Measurements from ENCODE around the gene DDX59.
"Not testable (repeated sequence)": the region's sequence is repeated elsewhere in the genome, so short reads cannot be mapped to it uniquely, and the experiment has no call there.

The DDX59 gene

DNA sequence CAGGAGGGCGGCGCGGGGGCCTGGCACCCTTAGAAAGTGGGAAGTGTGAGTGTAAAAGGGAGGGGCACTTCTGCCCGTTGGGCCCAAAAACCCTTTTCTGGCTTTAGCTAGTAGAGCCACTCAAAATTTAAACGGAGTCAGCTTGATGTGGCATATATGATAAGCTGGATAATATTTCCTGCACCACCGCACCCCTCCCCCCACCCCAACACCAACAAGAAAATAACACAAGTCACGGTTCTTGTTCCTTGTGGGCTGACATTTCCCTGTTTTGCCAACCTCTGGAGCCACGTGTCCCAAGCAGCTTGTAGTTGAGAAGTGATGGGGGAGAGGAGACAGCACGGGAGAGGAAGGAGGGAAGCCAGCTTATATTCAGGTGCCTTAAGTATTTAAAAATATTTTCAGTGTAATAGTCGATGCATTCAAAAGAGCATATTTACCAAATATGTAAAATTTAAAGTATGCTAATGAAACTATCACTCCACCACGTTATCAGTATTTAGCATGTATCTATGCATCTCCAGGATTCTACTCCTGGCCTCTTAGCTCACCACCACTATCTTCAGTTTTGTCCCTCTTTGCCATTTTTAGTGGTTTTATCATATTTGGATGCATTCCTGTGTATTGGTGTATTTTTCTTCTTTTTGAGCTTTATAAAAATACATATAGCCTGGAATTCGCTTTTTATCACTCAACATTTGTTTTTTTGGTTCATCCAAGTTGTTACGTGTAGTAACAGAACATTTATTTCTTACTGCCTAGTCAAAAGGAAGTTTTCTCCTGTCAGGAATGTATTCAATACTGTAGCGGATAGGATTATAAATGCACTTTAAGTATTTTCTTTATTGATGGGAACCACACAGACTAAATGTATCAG is 773 bp upstream of the DDX59 start:
- DNase-seq: no peak

- DNase-seq: no peak
These were observed 993 bp downstream of the DDX59 start for GRCh38 chr1:200668514-200669313.

GRCh38 chr1:200666309-200666708 is 3.4 kb downstream of the DDX59 start:
- no peak for DNase-seq

- no peak for DNase-seq
These were observed 3.8 kb downstream of the DDX59 start for GRCh38 chr1:200665861-200666260.

- DNase-seq: no peak
These were observed 9.0 kb downstream of the DDX59 start for GRCh38 chr1:200660719-200661118.

DNA sequence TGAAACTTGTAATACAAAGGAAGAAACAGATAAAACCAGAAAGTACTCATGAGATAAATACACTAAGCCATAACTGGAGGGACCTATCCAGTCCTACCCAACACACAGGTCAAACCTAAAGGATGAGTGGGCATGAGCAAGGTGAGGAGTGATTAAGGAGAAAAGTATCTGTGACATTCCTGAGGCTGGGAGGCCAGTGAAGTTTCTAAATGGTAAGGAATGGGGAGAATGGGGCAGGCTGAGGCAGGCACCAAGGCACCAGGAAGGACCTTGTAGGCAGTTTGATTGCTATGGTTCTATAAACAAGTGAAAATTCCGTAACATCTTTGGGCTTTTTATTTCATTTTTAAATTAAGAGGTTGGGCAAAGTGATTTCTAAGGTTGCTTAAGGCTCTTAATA is 10.4 kb downstream of the DDX59 start:
- no peak for DNase-seq

DNA sequence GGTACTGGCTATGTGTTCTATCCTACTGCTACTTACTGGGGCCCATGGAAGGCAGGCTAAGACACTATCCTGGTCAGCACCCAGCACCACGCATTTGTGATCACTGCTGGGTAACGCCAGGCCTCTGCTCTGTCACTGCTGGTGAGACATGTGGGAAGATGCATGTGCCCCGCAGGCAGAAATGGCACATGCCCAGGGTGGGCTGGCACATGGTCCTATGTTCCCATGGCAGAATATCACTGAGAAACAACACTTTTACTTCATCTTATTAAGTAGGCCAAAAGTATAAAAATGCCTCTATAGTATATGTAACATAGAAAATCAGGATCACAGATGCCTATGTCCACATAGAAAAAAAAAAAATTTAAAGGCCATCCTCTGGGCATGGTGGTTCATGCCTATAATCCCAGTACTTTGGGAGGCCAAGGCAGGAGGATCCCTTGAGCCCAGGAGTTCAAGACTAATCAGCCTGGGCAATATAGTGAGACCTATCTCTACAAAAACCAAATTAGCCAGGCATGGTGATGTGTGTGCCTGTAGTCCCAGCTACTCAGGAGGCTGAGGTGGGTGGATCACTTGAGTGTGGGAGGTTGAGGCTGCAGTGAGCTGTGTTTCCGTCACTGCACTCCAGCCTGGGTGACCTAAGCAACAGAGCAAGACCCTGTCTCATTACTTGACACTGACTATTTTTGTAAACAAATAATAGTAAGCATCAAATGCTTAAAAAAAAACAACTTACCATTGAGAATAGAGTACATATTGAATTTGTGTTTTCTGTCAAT is 11.5 kb downstream of the DDX59 start:
- DNase-seq: no peak

DNA sequence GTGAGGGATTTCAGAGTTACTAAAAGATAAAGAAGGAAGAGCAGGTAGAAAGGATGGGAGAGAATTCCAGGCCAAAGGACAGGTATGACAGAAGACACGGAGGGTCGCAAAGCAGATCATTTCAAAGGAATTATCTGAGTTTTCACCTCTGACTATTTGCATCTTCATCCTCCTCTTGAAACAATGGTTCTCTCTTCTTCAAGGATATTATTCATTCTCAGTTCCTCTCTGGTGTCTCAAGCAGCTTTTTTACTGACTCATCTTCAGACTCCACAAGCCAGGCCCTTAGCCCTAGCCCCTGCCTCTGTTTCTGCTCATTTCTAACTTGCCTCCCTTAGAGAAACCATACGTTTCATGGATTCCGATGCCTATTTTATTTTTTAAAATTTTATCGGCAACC is 15.0 kb downstream of the DDX59 start:
- DNase-seq: no peak

- no peak for DNase-seq
These were observed 16.7 kb downstream of the DDX59 start for GRCh38 chr1:200653022-200653462.

DNA sequence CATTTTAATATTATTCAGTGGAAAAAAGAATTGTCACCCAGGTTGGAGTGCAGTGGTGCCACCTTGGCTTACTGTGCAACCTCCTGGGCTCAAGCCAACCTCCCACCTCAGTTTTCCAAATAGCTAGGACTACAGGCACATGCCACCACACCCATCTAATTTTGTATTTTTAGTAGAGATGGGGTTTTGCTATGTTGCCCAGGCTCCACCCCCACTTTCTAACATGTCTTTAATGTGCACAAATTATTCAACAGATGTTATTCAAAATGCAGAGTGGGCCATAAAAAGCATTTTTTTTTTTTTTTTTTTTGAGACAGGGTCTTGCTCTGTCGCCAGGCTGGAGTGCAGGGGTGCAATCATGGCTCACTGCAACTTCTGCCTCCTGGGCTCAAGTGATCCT is 17.3 kb downstream of the DDX59 start:
- no peak for DNase-seq

- no peak for DNase-seq
These were observed 23.2 kb downstream of the DDX59 start for GRCh38 chr1:200646515-200646914.

DNA sequence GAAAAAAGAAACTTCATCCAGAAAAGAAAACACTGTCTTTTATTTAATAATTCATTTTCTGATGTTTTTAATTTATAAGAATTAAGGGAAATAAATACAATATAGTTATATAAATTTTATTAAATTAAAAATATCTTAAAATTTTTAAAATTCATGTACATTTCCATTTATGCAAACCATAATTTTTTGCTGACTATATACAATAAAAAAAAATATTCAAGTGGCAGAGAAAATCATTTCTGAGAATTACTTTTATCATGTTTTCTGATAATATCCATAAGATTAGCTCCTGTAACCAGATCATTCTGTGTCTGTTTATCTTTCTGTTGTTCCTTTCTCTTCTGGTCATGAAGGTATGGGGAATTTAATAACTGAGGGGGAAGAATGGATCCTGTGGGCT is 25.7 kb downstream of the DDX59 start:
- no peak for DNase-seq

DNA sequence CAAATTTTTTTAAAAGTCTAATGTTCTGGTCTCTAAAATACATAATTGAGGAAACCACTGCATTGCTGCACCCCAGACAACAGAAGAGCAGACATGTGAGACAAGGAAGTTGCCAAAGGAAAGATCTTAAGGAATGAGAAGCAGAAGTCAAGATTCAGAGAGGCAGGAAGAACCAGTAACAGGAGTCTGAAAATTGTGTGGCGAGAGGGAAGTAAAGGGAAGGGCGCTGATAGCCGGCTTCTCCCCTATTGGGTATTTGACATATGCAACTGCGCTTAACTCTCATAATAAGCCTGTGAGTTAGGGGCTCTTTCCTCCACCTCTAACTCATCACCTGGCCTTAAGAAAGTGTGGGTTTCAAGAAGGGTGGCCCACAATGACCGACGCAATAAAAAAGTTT is 27.2 kb downstream of the DDX59 start:
- no peak for DNase-seq

DNA sequence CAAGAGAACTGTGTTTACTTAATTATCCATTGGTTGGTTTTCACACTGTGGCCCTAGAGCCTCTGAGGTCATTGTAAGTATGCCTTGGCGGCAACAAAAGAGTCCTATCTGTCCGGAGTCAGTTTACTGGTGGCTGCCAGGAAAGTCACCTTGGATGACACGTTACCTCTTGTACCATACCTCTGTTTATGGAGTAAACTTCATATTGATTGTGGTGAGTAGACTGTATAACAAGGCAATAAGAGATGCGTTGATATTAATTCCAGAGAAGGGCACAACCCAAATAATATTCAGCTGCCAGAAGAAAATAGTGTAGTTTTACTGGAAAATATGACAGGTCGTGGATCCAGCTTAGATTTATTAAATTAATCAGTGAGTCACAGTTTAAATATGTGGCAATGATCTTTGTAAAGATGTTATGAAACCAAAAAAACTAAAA is 28.7 kb downstream of the DDX59 start:
- DNase-seq: no peak

GRCh38 chr1:200640373-200640962 is 29.2 kb downstream of the DDX59 start:
- no peak for DNase-seq

DNA sequence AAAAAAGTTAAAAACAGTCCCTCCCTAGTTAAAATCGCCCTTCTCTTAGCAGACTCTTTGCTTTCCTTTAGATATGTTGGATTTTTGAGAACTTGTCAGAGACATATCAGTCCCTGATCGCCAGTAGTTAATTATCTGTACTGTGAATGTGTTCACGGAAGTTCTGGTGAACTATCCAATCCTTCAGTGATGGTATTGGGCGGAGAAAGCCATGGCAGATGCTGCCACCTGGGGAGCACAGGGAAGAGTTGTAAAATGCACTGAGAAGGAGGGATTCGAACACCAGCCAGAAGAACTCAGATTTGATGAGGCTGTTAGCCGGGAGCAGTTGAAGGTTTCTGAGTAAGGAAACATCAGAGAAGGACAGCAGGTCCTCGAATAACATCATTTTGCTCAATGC is 31.6 kb downstream of the DDX59 start:
- DNase-seq: no peak

DNA sequence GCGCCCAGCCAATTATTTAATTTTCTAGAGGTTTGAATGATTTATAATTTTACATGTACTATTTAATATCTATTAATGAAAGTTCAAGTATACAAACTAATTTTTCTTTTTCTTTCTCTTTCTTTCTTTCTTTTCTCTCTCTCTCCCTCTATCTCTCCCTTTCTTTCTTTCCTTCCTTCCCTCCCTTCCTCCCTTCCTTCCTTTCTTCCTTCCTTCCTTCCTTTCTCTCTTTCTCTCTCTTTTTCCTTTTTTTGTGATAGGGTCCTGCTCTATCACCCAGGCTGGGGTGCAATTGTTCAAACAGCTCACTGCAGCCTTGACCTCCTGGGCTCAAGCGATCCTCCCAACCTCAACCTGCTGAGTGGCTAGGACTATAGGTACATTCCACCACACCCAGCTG is 33.0 kb downstream of the DDX59 start:
- DNase-seq: no peak

GRCh38 chr1:200634261-200635122 is 35.2 kb downstream of the DDX59 start:
- no peak for DNase-seq

GRCh38 chr1:200631375-200631774 is 38.3 kb downstream of the DDX59 start:
- DNase-seq: no peak

DNA sequence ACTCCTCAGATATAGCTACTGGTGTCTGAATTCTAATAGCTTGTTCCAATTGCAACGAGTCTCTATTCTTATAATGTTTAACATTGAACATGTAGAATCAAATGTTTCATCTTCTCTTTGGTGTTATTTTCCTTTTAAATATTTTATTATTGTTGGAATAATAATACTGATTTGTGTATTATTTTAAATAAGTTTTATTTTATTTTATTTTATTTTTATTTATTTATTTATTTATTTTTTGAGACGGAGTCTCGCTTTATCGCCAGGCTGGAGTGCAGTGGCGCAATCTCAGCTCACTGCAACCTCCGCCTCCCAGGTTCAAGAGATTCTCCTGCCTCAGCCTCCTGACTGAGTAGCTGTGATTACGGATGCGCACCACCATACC is 39.2 kb downstream of the DDX59 start:
- DNase-seq: not testable (repeated sequence)

- no peak for DNase-seq
These were observed 39.7 kb downstream of the DDX59 start for GRCh38 chr1:200629876-200630514.

Data from NK-92 treated with Interleukin-12 subunit alpha and Interleukin-12 subunit beta, amount 100 ng/mL, for 24 hours (cell line).